AG09309 (cell line): ENCODE measurements around the gene LOXL4.

Experiments
- DNase-seq: peaks from one replicate; pipeline ENCODE4 v3.0.0-alpha.2; 2010; ENCODE audit warnings: low read depth
- H3K4me3 ChIP-seq: 2 replicates; pipeline ENCODE4 v1.5.1; 2011; ENCODE audit warnings: mild to moderate bottlenecking, low read depth, low read length, moderate library complexity; ENCODE audit not compliant: control insufficient read depth
- CTCF ChIP-seq: IDR thresholded peaks from 2 replicates; pipeline ENCODE4 v1.5.1; 2011; ENCODE audit warnings: mild to moderate bottlenecking, low read depth, low read length, inconsistent platforms; ENCODE audit not compliant: insufficient read depth, control insufficient read depth; ENCODE audit errors: missing control alignments

LOXL4 gene

GRCh38 chr10:98261436-98262277 is 6.3 kb downstream of the LOXL4 start:
- no peak for TF ChIP-seq CTCF
- H3K4me3 ChIP-seq = no peak overlapping the region
- DNase-seq = no peak

- DNase-seq = no peak
- no peak for TF ChIP-seq CTCF
- H3K4me3 ChIP-seq = no peak overlapping the region
Measured at GRCh38 chr10:98260752-98261151, 7.2 kb downstream of the LOXL4 start.

GRCh38 chr10:98260350-98260749 is 7.6 kb downstream of the LOXL4 start:
- H3K4me3 ChIP-seq = no peak overlapping the region
- no peak for TF ChIP-seq CTCF
- DNase-seq = no peak

- TF ChIP-seq CTCF = no peak
- no peak overlapping the region for H3K4me3 ChIP-seq
- DNase-seq = no peak
Measured at GRCh38 chr10:98259606-98260315, 8.2 kb downstream of the LOXL4 start.

GRCh38 chr10:98258683-98259454 is 9.1 kb downstream of the LOXL4 start:
- DNase-seq = no peak
- TF ChIP-seq CTCF = no peak
- no peak overlapping the region for H3K4me3 ChIP-seq

- DNase-seq = no peak
- no peak for TF ChIP-seq CTCF
- no peak overlapping the region for H3K4me3 ChIP-seq
Measured at GRCh38 chr10:98257961-98258360, 10.0 kb downstream of the LOXL4 start.
